Ascending aorta (tissue), 2 donors: ENCODE measurements around the gene HS3ST3B1. TPM values are rescaled to one million over a fixed set of nuclear protein-coding genes. Genes with fewer than 3 reads are reported as not detected.

ENCODE experiments used
- DNase-seq, 2 donors: peaks; one replicate each; pipeline ENCODE4 v3.0.0-alpha.2; 2019; ENCODE audit warnings: low spot score in 2 of 2
- H3K27ac ChIP-seq, 2 donors: fragments of 200-600 bp; sonication (generic); one replicate each; pipeline ENCODE4 v1.5.1; 2016 to 2017; ENCODE audit warnings: mild to moderate bottlenecking in 1 of 2
- H3K27me3 ChIP-seq: fragments of 200-600 bp; sonication (generic); one replicate; pipeline ENCODE4 v1.5.1; 2017
- H3K36me3 ChIP-seq, 2 donors: fragments of 200-600 bp; sonication (generic); one replicate each; pipeline ENCODE4 v1.5.1; 2016
- H3K4me1 ChIP-seq, 2 donors: fragments of 200-600 bp; sonication (generic); one replicate each; pipeline ENCODE4 v1.5.1; 2016 to 2017; ENCODE audit warnings: mild to moderate bottlenecking in 1 of 2
- H3K4me3 ChIP-seq, 2 donors: fragments of 200-600 bp; sonication (generic); one replicate each; pipeline ENCODE4 v1.5.1; 2016 to 2017; ENCODE audit warnings: mild to moderate bottlenecking in 1 of 2
- H3K9me3 ChIP-seq, 2 donors: fragments of 200-600 bp; sonication (generic); one replicate each; pipeline ENCODE4 v1.5.1; 2016
- intact Hi-C: fragments of 100-400 bp; cut with DNase I; formaldehyde crosslinking; loops from one replicate; pipeline ENCODE4 v1.15.1; 2023
- total RNA-seq: library from RNA; depleted of rRNA; stranded (reverse); fragments of >200 nt; gene quantifications from one replicate; pipeline ENCODE4 v1.1.0, GENCODE V29; 2016
- TF ChIP-seq, protein P1 (sequence below), 3 experiments: fragments of 200-600 bp in 2 of 3; fragments of 450-650 bp in 1 of 3; sonication (generic) in 2 of 3; IDR thresholded peaks; one replicate each; pipeline ENCODE4 v1.5.1; 2016 to 2019; ENCODE audit warnings: antibody characterized with exemption in 3 of 3, mild to moderate bottlenecking in 1 of 3, moderate library complexity in 1 of 3

HS3ST3B1 gene
- total RNA-seq, 1 donor from 2014 or later = 14.6 TPM

DNA sequence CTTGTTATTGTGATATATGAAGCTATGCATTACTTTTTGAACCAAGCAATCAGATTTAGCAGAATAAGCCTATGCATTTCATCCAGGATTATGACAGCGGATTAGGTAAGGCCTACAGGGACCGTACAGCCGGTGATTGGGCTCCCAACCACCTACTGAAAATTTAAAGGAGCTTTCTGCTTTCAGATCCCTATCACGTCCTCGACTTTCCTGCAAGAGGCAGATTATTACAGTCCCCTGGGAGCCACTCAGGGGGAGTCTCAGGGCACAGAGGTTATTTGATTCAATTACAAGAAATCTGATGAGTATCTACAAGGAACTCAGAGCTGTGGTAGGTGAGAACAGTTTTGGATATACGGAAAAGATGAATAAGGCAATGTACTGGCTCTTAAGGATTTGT, 80.7 kb downstream of the HS3ST3B1 start:
- Histone ChIP-seq H3K27ac (no peak overlapping the region), H3K9me3 (no peaks in the 10 kb centered on the region), H3K36me3 (no peaks in the 10 kb centered on the region), H3K4me3 (no peak overlapping the region), H3K27me3 (no peaks in the 10 kb centered on the region), H3K4me1 (no peaks in the 10 kb centered on the region)
- intact Hi-C loops = no loop called here
- TF ChIP-seq, protein P1, sequence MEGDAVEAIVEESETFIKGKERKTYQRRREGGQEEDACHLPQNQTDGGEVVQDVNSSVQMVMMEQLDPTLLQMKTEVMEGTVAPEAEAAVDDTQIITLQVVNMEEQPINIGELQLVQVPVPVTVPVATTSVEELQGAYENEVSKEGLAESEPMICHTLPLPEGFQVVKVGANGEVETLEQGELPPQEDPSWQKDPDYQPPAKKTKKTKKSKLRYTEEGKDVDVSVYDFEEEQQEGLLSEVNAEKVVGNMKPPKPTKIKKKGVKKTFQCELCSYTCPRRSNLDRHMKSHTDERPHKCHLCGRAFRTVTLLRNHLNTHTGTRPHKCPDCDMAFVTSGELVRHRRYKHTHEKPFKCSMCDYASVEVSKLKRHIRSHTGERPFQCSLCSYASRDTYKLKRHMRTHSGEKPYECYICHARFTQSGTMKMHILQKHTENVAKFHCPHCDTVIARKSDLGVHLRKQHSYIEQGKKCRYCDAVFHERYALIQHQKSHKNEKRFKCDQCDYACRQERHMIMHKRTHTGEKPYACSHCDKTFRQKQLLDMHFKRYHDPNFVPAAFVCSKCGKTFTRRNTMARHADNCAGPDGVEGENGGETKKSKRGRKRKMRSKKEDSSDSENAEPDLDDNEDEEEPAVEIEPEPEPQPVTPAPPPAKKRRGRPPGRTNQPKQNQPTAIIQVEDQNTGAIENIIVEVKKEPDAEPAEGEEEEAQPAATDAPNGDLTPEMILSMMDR (IDR thresholded peaks at IDR 0.05) = no peak
- DNase-seq = no peak

DNA sequence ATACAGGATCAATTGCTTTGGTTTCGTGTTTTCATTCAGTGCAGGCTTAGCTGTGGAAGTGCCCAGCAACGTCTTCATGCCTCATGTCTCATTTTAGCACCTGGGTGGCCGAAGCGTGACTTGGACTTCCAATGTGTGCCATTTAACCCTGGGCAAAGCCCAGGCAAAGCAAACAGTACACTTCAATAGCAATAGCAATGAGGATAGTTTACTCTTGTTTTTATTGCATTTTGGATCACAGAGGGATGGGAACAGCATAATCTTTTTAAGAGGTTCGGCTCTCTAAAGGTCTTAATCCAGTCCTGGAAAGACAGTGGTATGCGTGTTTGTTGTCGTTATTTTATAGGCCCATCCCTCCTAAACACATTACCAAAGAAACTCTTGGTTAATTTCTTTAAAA, 86.2 kb downstream of the HS3ST3B1 start:
- Histone ChIP-seq H3K27me3 (no peaks in the 10 kb centered on the region), H3K4me1 (no peaks in the 10 kb centered on the region), H3K4me3 (no peak overlapping the region), H3K9me3 (no peaks in the 10 kb centered on the region), H3K27ac (no peak overlapping the region), H3K36me3 (no peaks in the 10 kb centered on the region)
- TF ChIP-seq, protein P1 (IDR thresholded peaks at IDR 0.05) = no peak
- DNase-seq = no peak
- intact Hi-C loops = no loop called here

DNA sequence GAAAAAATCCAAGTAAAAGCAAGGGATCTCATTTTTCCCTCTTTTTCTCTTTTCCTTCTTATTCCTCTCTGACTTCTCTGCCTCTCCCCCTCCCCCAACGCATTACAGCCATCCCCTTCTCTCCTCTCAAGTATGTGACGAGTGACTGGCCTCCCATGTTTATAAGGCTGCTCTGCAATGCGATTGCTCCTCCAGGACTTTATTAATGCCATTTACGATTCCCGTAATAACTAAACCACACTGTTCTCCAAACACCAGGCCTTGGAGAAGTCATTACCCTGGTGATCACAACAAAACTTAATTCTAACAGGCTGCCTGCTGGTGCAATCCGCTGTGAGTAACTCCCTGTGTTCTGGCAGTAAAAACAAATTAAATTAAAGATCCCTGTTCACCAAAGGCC, 88.8 kb downstream of the HS3ST3B1 start:
- no peak overlapping the region for H3K27ac ChIP-seq
- intact Hi-C loops = no loop called here

DNA sequence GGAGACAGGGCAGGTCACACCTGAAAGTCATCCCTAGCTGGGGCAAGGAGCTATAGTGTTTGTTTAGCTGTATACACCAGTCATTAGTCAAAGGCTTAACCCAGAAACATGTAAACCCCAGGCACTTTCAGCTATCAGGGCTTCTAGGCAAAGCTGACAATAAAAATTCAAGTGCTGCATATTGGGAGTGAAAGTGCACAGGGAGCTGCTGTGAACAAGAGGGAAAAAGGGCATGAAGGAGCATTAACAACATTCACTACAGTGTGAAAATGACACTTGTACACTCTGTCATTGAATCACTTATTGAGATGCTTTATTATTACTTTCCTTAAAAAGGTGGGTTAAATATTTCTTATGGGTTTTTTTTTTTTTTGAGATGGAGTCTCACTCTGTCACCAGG, 92.8 kb downstream of the HS3ST3B1 start:
- no peak overlapping the region for H3K4me3 ChIP-seq
- TF ChIP-seq, protein P1 (IDR thresholded peaks at IDR 0.05) = no peak
- no peak for DNase-seq
- no peaks in the 10 kb centered on the region for H3K27me3 ChIP-seq
- no peaks in the 10 kb centered on the region for H3K9me3 ChIP-seq
- no peaks in the 10 kb centered on the region for H3K4me1 ChIP-seq
- no peak overlapping the region for H3K27ac ChIP-seq
- H3K36me3 ChIP-seq = no peaks in the 10 kb centered on the region
- intact Hi-C loops = no loop called here

More for the DNA sequence above, 88.8 kb downstream of the HS3ST3B1 start:
- no peaks in the 10 kb centered on the region for H3K4me1 ChIP-seq
- DNase-seq = no peak
- no peaks in the 10 kb centered on the region for H3K36me3 ChIP-seq
- H3K4me3 ChIP-seq = no peak overlapping the region
- H3K9me3 ChIP-seq = no peaks in the 10 kb centered on the region
- TF ChIP-seq, protein P1 (IDR thresholded peaks at IDR 0.05) = no peak
- no peaks in the 10 kb centered on the region for H3K27me3 ChIP-seq

DNA sequence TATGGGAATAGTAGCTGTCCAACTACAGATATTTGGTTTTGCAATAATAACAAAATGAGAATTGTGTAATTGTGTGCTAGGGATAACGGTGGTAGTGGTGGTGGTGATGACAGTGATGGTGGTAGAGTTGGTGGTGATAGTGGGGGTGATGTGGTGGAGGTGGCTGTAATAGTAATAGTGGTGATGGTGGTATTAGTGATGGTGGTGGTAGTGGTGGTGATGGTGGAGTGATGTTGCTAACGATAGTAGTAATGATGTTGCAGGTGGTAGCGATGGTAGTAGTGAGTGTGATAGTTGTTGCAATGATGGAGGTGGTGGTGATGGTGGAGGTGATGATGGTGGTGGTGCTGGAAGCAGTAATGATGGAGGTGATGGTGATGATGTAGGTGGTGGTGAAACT, 94.4 kb downstream of the HS3ST3B1 start:
- Histone ChIP-seq H3K4me3 (no peak overlapping the region), H3K27me3 (no peaks in the 10 kb centered on the region), H3K9me3 (no peaks in the 10 kb centered on the region), H3K4me1 (no peaks in the 10 kb centered on the region), H3K36me3 (no peaks in the 10 kb centered on the region), H3K27ac (no peak overlapping the region)
- TF ChIP-seq, protein P1 (IDR thresholded peaks at IDR 0.05) = no peak
- DNase-seq = no peak
- intact Hi-C loops = no loop called here

DNA sequence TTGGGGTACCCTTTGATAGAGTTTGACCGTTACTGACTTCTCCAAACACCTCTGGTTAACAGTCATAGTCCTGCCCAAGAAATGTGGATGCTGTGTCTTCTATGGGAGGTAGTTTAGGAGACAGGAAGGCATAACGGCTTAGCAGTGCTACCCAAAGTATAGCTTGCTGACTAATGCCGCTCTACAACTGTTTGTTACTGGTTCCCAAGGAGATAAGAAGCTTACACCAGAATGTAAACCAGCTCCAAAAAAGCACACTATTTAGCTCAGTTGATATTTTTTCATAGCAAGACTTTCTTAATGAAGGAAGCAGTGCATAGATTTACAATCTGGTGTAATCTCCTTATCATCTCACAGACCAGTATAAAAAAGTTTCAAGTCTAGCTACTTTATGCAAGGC, 95.7 kb downstream of the HS3ST3B1 start:
- no peaks in the 10 kb centered on the region for H3K9me3 ChIP-seq
- TF ChIP-seq, protein P1 (IDR thresholded peaks at IDR 0.05) = no peak
- intact Hi-C loops = no loop called here
- no peaks in the 10 kb centered on the region for H3K36me3 ChIP-seq
- H3K27me3 ChIP-seq = no peaks in the 10 kb centered on the region
- H3K4me3 ChIP-seq = no peak overlapping the region
- H3K27ac ChIP-seq = no peak overlapping the region
- H3K4me1 ChIP-seq = no peaks in the 10 kb centered on the region
- DNase-seq = no peak
